ENCODE data around the gene ARHGAP20.

GRCh38 chr11:110580571-110580970, 131.7 kb downstream of the ARHGAP20 start:
- TF ChIP-seq EZH2phosphoT487 (IDR thresholded peaks at IDR 0.05; ENCODE audit: insufficient read depth, low read depth) (no peak), EZH2 (IDR thresholded peaks at IDR 0.05; ENCODE audit: insufficient read depth, poor library complexity, severe bottlenecking) (no peak)

All from GM23248 (cell line).